Measurements from ENCODE around the gene TRIAP1.
"Not testable (repeated sequence)": the region's sequence is repeated elsewhere in the genome, so short reads cannot be mapped to it uniquely, and the experiment has no call there.

- not testable (repeated sequence) for TF ChIP-seq CTCF (IDR thresholded peaks at IDR 0.05); NRF1 (IDR thresholded peaks at IDR 0.05; ENCODE audit: low read depth, low read length); YY1 (IDR thresholded peaks at IDR 0.05; ENCODE audit: low read depth); SIN3A (IDR thresholded peaks at IDR 0.05; ENCODE audit: borderline replicate concordance, low read depth, low read length); RFX5 (IDR thresholded peaks at IDR 0.05; ENCODE audit: low read length); PBX3 (IDR thresholded peaks at IDR 0.05); POLR2AphosphoS5 (IDR thresholded peaks at IDR 0.05; ENCODE audit: low read depth, low read length); EZH2phosphoT487 (IDR thresholded peaks at IDR 0.05; ENCODE audit: borderline replicate concordance, low read depth); MAX (IDR thresholded peaks at IDR 0.05; ENCODE audit: low read depth); CHD2 (IDR thresholded peaks at IDR 0.05; ENCODE audit: low read length, partially characterized antibody); TCF12 (IDR thresholded peaks at IDR 0.05); RXRA (IDR thresholded peaks at IDR 0.05; ENCODE audit: borderline replicate concordance, low read depth); RAD21 (IDR thresholded peaks at IDR 0.05; ENCODE audit: low read length)
- TF ChIP-seq, protein P1, sequence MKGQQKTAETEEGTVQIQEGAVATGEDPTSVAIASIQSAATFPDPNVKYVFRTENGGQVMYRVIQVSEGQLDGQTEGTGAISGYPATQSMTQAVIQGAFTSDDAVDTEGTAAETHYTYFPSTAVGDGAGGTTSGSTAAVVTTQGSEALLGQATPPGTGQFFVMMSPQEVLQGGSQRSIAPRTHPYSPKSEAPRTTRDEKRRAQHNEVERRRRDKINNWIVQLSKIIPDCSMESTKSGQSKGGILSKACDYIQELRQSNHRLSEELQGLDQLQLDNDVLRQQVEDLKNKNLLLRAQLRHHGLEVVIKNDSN (IDR thresholded peaks at IDR 0.05; ENCODE audit: borderline replicate concordance, low read depth), result not testable (repeated sequence)
These were observed 6.3 kb upstream of the TRIAP1 start for GRCh38 chr12:120452524-120452923.
